PC-9 (cell line): ENCODE results near the gene RALGPS2. TPM values are rescaled to one million over a fixed set of nuclear protein-coding genes. Genes with fewer than 3 reads are reported as not detected.
"Not testable (repeated sequence)": the region's sequence is repeated elsewhere in the genome, so short reads cannot be mapped to it uniquely, and the experiment has no call there.

Experiments
- BruUV-seq: library from RNA; stranded (reverse); fragments of 400-500 nt; replicated peaks from 2 replicates; lab custom pipeline; 2021; lab: Mats Ljungman, UMichigan
- CTCF ChIA-PET: fragments of 300-600 bp; sonication (Branson Sonifier 250); formaldehyde crosslinking; loops from one replicate; lab custom pipeline; 2022; ENCODE audit warnings: antibody characterized with exemption; lab: Charles Lee
- POLR2A ChIA-PET: fragments of 300-600 bp; sonication (Branson Sonifier 250); formaldehyde crosslinking; loops from one replicate; lab custom pipeline; 2022; ENCODE audit warnings: antibody characterized with exemption; ENCODE audit not compliant: unreplicated experiment; lab: Charles Lee
- DNase-seq, 2 experiments: peaks; one replicate each; pipeline versions ENCODE4 v3.0.0 to v3.0.0-alpha.2; 2015 to 2022; ENCODE audit warnings: mixed read lengths in 1 of 2
- H2AFZ ChIP-seq: fragments of 200-600 bp; sonication (generic); 2 replicates; pipeline ENCODE4 v1.8.1; 2017; ENCODE audit warnings: antibody characterized with exemption
- H3F3A ChIP-seq: fragments of 200-600 bp; sonication (generic); 2 replicates; pipeline ENCODE4 v1.8.1; 2017; ENCODE audit warnings: antibody characterized with exemption, mild to moderate bottlenecking, low read depth; ENCODE audit not compliant: insufficient read depth
- H3K27ac ChIP-seq: fragments of 200-600 bp; sonication (generic); 2 replicates; pipeline ENCODE4 v1.6.1; 2016; ENCODE audit warnings: mixed run types
- H3K27me3 ChIP-seq: fragments of 200-600 bp; sonication (generic); 2 replicates; pipeline ENCODE4 v1.6.1; 2016; ENCODE audit warnings: low read depth, mixed run types; ENCODE audit not compliant: insufficient read depth
- H3K36me3 ChIP-seq: fragments of 200-600 bp; sonication (generic); 2 replicates; pipeline ENCODE4 v1.6.1; 2016; ENCODE audit warnings: low read depth, mixed run types
- H3K4me1 ChIP-seq: fragments of 200-600 bp; sonication (generic); replicated peaks from 2 replicates; pipeline ENCODE4 v1.6.1; 2016; ENCODE audit warnings: mixed run types; ENCODE audit not compliant: insufficient read depth
- H3K4me2 ChIP-seq: fragments of 200-600 bp; sonication (generic); 2 replicates; pipeline ENCODE4 v1.6.1; 2017; ENCODE audit warnings: mixed run types
- H3K4me3 ChIP-seq: fragments of 200-600 bp; sonication (generic); 2 replicates; pipeline ENCODE4 v1.6.1; 2016; ENCODE audit warnings: mixed run types
- H3K79me2 ChIP-seq: fragments of 200-600 bp; sonication (generic); 2 replicates; pipeline ENCODE4 v1.6.1; 2017; ENCODE audit warnings: low read depth, mixed run types
- H3K9me2 ChIP-seq: fragments of 200-600 bp; sonication (generic); 2 replicates; pipeline ENCODE4 v1.8.1; 2017; ENCODE audit warnings: mild to moderate bottlenecking; ENCODE audit not compliant: insufficient read depth
- H3K9me3 ChIP-seq: fragments of 200-600 bp; sonication (generic); 2 replicates; pipeline ENCODE4 v1.8.1; 2016; ENCODE audit warnings: low read depth; ENCODE audit not compliant: insufficient read depth
- H4K20me1 ChIP-seq: fragments of 200-600 bp; sonication (generic); 2 replicates; pipeline ENCODE4 v1.8.1; 2017; ENCODE audit not compliant: insufficient read depth
- CTCF ChIP-seq: fragments of 200-600 bp; sonication (generic); conservative IDR thresholded peaks from 2 replicates; pipeline ENCODE4 v1.6.1; 2017; ENCODE audit warnings: mixed run types, antibody characterized with exemption, mild to moderate bottlenecking, moderate library complexity
- EZH2 ChIP-seq: fragments of 200-600 bp; sonication (generic); IDR thresholded peaks from 2 replicates; pipeline ENCODE4 v1.8.0; 2017; ENCODE audit warnings: antibody characterized with exemption, low read depth
- intact Hi-C: fragments of 100-400 bp; cut with micrococcal nuclease; formaldehyde crosslinking; loops from one replicate; pipeline ENCODE4 v1.10.0; 2022; ENCODE audit not compliant: unreplicated experiment
- total RNA-seq: library from RNA; stranded (reverse); gene quantifications from 2 replicates; pipeline ENCODE4 v1.2.3, GENCODE V29; 2021

RALGPS2 gene
- total RNA-seq, 1 experiment from 2014 or later = 62.4 TPM

- BruUV-seq = no TSS peak
These were observed 223.6 kb downstream of the RALGPS2 start for GRCh38 chr1:178948676-178949075.

GRCh38 chr1:178949866-178950265 lies 224.8 kb downstream of the RALGPS2 start:
- H3K79me2 ChIP-seq, DNase-seq, H3K36me3 ChIP-seq, intact Hi-C loops, H3F3A ChIP-seq, CTCF ChIA-PET, BruUV-seq, H3K4me2 ChIP-seq, H3K4me3 ChIP-seq, H3K9me3 ChIP-seq, H3K9me2 ChIP-seq, H3K27me3 ChIP-seq, H3K27ac ChIP-seq, H4K20me1 ChIP-seq, H3K4me1 ChIP-seq, POLR2A ChIA-PET, H2AFZ ChIP-seq: not testable (repeated sequence)

More at GRCh38 chr1:178948676-178949075, 223.6 kb downstream of the RALGPS2 start:
- H3K27ac ChIP-seq = no peak overlapping the region
- intact Hi-C loops = no loop called here
- no peaks in the 10 kb centered on the region for H3K9me3 ChIP-seq
- no peak overlapping the region for H2AFZ ChIP-seq
- TF ChIP-seq CTCF (no peak), EZH2 (no peak)
- no peaks in the 10 kb centered on the region for H3F3A ChIP-seq
- ChIA-PET POLR2A (no interaction called here), CTCF (no interaction called here)
- no peak overlapping the region for H3K4me2 ChIP-seq
- H3K27me3 ChIP-seq = no peaks in the 10 kb centered on the region
- no peaks in the 10 kb centered on the region for H3K9me2 ChIP-seq
- no peaks in the 10 kb centered on the region for H3K79me2 ChIP-seq
- no peaks in the 10 kb centered on the region for H3K36me3 ChIP-seq
- no peak for DNase-seq
- H3K4me1 ChIP-seq = no peaks in the 10 kb centered on the region
- no peak overlapping the region for H3K4me3 ChIP-seq
- no peaks in the 10 kb centered on the region for H4K20me1 ChIP-seq

GRCh38 chr1:178951600-178951999 lies 226.6 kb downstream of the RALGPS2 start:
- ChIA-PET POLR2A (no interaction called here), CTCF (no interaction called here)
- no TSS peak for BruUV-seq
- no peak for TF ChIP-seq EZH2
- no peak for TF ChIP-seq CTCF
- no peaks in the 10 kb centered on the region for H3F3A ChIP-seq
- no peaks in the 10 kb centered on the region for H3K9me2 ChIP-seq
- H3K79me2 ChIP-seq = no peaks in the 10 kb centered on the region
- no peak overlapping the region for H3K4me3 ChIP-seq
- no peaks in the 10 kb centered on the region for H4K20me1 ChIP-seq
- no peak overlapping the region for H3K4me2 ChIP-seq
- no peaks in the 10 kb centered on the region for H3K27me3 ChIP-seq
- DNase-seq = no peak
- no peaks in the 10 kb centered on the region for H3K4me1 ChIP-seq
- H2AFZ ChIP-seq = no peak overlapping the region
- no peaks in the 10 kb centered on the region for H3K9me3 ChIP-seq
- H3K27ac ChIP-seq = no peak overlapping the region
- no peaks in the 10 kb centered on the region for H3K36me3 ChIP-seq
- intact Hi-C loops = no loop called here

- no peak overlapping the region for H3K4me2 ChIP-seq
- DNase-seq = no peak
- no peaks in the 10 kb centered on the region for H3F3A ChIP-seq
- no TSS peak for BruUV-seq
- H3K36me3 ChIP-seq = no peaks in the 10 kb centered on the region
- H2AFZ ChIP-seq = no peak overlapping the region
- no peaks in the 10 kb centered on the region for H3K4me1 ChIP-seq
- no peaks in the 10 kb centered on the region for H3K27me3 ChIP-seq
- intact Hi-C loops = no loop called here
- H3K79me2 ChIP-seq = no peaks in the 10 kb centered on the region
- no peak overlapping the region for H3K4me3 ChIP-seq
- H4K20me1 ChIP-seq = no peaks in the 10 kb centered on the region
- TF ChIP-seq CTCF (no peak), EZH2 (no peak)
- no peaks in the 10 kb centered on the region for H3K9me3 ChIP-seq
- H3K27ac ChIP-seq = no peak overlapping the region
- no peaks in the 10 kb centered on the region for H3K9me2 ChIP-seq
- ChIA-PET POLR2A (no interaction called here), CTCF (no interaction called here)
These were observed 228.0 kb downstream of the RALGPS2 start for GRCh38 chr1:178953034-178953433.
